ENCODE results near the gene PWWP2B.

GRCh38 chr10:132374176-132374575 lies 22.8 kb upstream of the PWWP2B start:
- no peak for TF ChIP-seq CTCF (IDR thresholded peaks at IDR 0.05; ENCODE audit: low read length)
- TF ChIP-seq EZH2 (IDR thresholded peaks at IDR 0.05; ENCODE audit: borderline replicate concordance, low read length) = no peak

Data from OCI-LY1 (cell line).